Panc1 (cell line): ENCODE data around the gene ME2. TPM values are rescaled to one million over a fixed set of nuclear protein-coding genes. Genes with fewer than 3 reads are reported as not detected.

Source experiments
- ATAC-seq: fragments of 200-7000 bp; cut with Tn5 transposase; 2 replicates; pipeline ENCODE4 v1.9.1; 2020; ENCODE audit warnings: mild to moderate bottlenecking, moderate library complexity
- BruUV-seq: library from RNA; stranded (reverse); fragments of 400-500 nt; replicated peaks from 2 replicates; lab custom pipeline; 2021; lab: Mats Ljungman, UMichigan
- CTCF ChIA-PET: fragments of 300-600 bp; sonication (Branson Sonifier 250); formaldehyde crosslinking; loops from one replicate; lab custom pipeline; 2022; ENCODE audit warnings: antibody characterized with exemption; lab: Charles Lee
- POLR2A ChIA-PET: fragments of 300-600 bp; sonication (Branson Sonifier 250); formaldehyde crosslinking; loops from one replicate; lab custom pipeline; 2022; ENCODE audit warnings: antibody characterized with exemption; lab: Charles Lee
- DNase-seq: peaks from one replicate; pipeline ENCODE4 v3.0.0-alpha.2; 2010; ENCODE audit warnings: low read depth, low spot score
- H3K27ac ChIP-seq: 2 replicates; pipeline ENCODE4 v1.5.1; 2011; ENCODE audit warnings: mild to moderate bottlenecking, low read length, inconsistent platforms
- H3K27me3 ChIP-seq: fragments of 200-500 bp; sonication (Bioruptor generic); 2 replicates; pipeline ENCODE4 v1.6.0; 2014; ENCODE audit warnings: low read length, inconsistent platforms; ENCODE audit not compliant: control insufficient read depth, insufficient read depth
- H3K36me3 ChIP-seq: fragments of 200-500 bp; sonication (Bioruptor generic); 2 replicates; pipeline ENCODE4 v1.5.1; 2014; ENCODE audit warnings: inconsistent platforms, mild to moderate bottlenecking, low read length, moderate library complexity; ENCODE audit not compliant: control insufficient read depth, insufficient read depth
- H3K4me1 ChIP-seq: 2 replicates; pipeline ENCODE4 v1.5.1; 2011; ENCODE audit warnings: inconsistent platforms, mild to moderate bottlenecking, low read length, moderate library complexity; ENCODE audit not compliant: control insufficient read depth, insufficient read depth
- H3K4me3 ChIP-seq, 2 experiments: 2 replicates each; pipeline ENCODE4 v1.5.1; 2011 to 2012; ENCODE audit warnings: low read depth in 2 of 2, low read length in 2 of 2, mild to moderate bottlenecking in 2 of 2, inconsistent platforms in 1 of 2, moderate library complexity in 1 of 2
- H3K9me3 ChIP-seq: fragments of 200-500 bp; sonication (Bioruptor generic); 2 replicates; pipeline ENCODE4 v1.5.1; 2014; ENCODE audit warnings: low read depth, mild to moderate bottlenecking, inconsistent platforms, low read length, moderate library complexity; ENCODE audit not compliant: control insufficient read depth, insufficient read depth
- CTCF ChIP-seq: fragments of 450-650 bp; IDR thresholded peaks from 2 replicates; pipeline ENCODE4 v1.5.1; 2017; ENCODE audit warnings: mild to moderate bottlenecking
- POLR2AphosphoS5 ChIP-seq: IDR thresholded peaks from 2 replicates; pipeline ENCODE4 v1.6.1; 2012; ENCODE audit warnings: mild to moderate bottlenecking, low read depth, low read length, moderate library complexity
- REST ChIP-seq, 2 experiments: IDR thresholded peaks; 2 replicates each; pipeline ENCODE4 v1.6.1; 2011 to 2012; ENCODE audit warnings: low read depth in 2 of 2, control low read depth in 1 of 2, low read length in 1 of 2, mild to moderate bottlenecking in 1 of 2, moderate library complexity in 1 of 2; ENCODE audit not compliant: insufficient read depth in 1 of 2
- SIN3A ChIP-seq: IDR thresholded peaks from 2 replicates; pipeline ENCODE4 v1.6.1; 2012; ENCODE audit warnings: low read depth, mild to moderate bottlenecking, low read length, moderate library complexity, borderline replicate concordance; ENCODE audit not compliant: insufficient read depth
- TCF7L2 ChIP-seq: IDR thresholded peaks from 2 replicates; pipeline ENCODE4 v1.6.1; 2011; ENCODE audit warnings: mild to moderate bottlenecking, low read depth, low read length, inconsistent platforms
- in situ Hi-C: cut with HindIII; loops from 2 replicates; pipeline ENCODE4 v1.10.0; 2016; ENCODE audit warnings: low sequenced_read_pairs, low pct_unique_long_range_greater_than_20kb
- intact Hi-C: fragments of 100-400 bp; cut with micrococcal nuclease; formaldehyde crosslinking; loops from one replicate; pipeline ENCODE4 v1.10.0; 2022; ENCODE audit not compliant: unreplicated experiment
- total RNA-seq: library from RNA; stranded (reverse); gene quantifications from one replicate; pipeline ENCODE4 v1.2.1, GENCODE V29; 2021; ENCODE audit not compliant: unreplicated experiment

Gene ME2
- total RNA-seq, 1 experiment from 2014 or later = 38.2 TPM

DNA sequence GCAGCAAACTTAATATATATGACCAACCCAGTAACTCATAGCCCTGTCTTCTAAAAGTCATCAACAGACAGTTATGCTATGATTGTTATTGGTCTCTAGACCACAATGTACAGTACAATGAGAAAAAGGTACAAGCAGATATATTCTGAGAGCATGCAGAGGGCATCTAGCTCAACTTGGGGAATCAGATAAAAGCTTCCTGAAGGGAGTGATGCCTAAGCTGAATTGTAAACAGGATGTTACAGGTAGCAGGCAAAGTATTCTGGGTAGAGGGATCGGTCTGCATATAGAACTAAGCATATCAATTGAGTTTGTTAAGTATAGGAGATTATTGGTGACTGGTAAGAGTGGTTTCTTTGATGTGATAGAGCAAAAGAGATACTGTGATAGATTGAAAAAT is 30.3 kb downstream of the ME2 start:
- H3K9me3 ChIP-seq = no peaks in the 10 kb centered on the region
- no TSS peak for BruUV-seq
- intact Hi-C loops (no loop called here), in situ Hi-C loops (no loop called here)
- ChIA-PET POLR2A (no interaction called here), CTCF (interaction anchor here (0.6 kb wide), 1 partner anchor 27 kb away, joined by 3 read pairs; no protein-coding TSS in a partner anchor)
- DNase-seq (no peak), ATAC-seq (no peak)
- no peaks in the 10 kb centered on the region for H3K4me1 ChIP-seq
- H3K36me3 ChIP-seq = no peaks in the 10 kb centered on the region
- H3K4me3 ChIP-seq = no peak overlapping the region
- no peak for TF ChIP-seq SIN3A
- TF ChIP-seq TCF7L2 = no peak
- TF ChIP-seq CTCF = no peak
- no peak for TF ChIP-seq REST (IDR thresholded peaks at IDR 0.05; ENCODE audit: insufficient read depth in 1 of 2, low read depth in 2 of 2, low read length in 1 of 2)
- no peak for TF ChIP-seq POLR2AphosphoS5
- no peaks in the 10 kb centered on the region for H3K27me3 ChIP-seq
- H3K27ac ChIP-seq = no peak overlapping the region

DNA sequence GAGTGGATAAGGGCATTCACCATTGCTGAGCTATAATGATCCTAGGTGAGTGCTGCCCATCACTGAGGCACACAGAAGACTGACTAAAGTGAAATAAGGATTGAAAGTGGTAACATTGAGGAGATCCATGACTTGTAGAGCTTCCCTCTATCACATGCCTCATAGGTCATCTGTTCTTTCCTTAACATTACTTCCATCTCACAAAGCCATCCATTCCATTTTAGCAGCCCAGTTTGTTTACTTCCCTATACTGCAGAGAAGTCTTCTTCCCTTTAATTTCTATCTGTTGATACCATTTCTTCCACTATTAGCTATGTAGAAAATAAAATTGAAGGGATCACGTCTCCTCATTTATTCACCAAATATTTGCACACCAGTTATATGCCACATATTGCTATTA is 32.1 kb downstream of the ME2 start:
- Histone ChIP-seq H3K9me3 (no peaks in the 10 kb centered on the region), H3K4me1 (no peaks in the 10 kb centered on the region), H3K27ac (no peak overlapping the region), H3K36me3 (no peaks in the 10 kb centered on the region), H3K27me3 (no peaks in the 10 kb centered on the region), H3K4me3 (no peak overlapping the region)
- ChIA-PET CTCF (no interaction called here), POLR2A (no interaction called here)
- ATAC-seq (no peak), DNase-seq (no peak)
- intact Hi-C loops = no loop called here
- TF ChIP-seq CTCF = no peak
- in situ Hi-C loops = no loop called here
- BruUV-seq = no TSS peak

- POLR2A ChIA-PET = no interaction called here
- Histone ChIP-seq H3K9me3 (no peaks in the 10 kb centered on the region), H3K36me3 (peaks cover 2% of the 10 kb centered on the region; the same call in 1 of the 2 replicates), H3K4me1 (no peaks in the 10 kb centered on the region), H3K27ac (no peak overlapping the region), H3K27me3 (no peaks in the 10 kb centered on the region), H3K4me3 (no peak overlapping the region)
- no TSS peak for BruUV-seq
- in situ Hi-C loops (no loop called here), intact Hi-C loops (no loop called here)
- DNase-seq (no peak), ATAC-seq (no peak)
- CTCF ChIA-PET = no interaction called here
- TF ChIP-seq POLR2AphosphoS5 (no peak), REST (IDR thresholded peaks at IDR 0.05; ENCODE audit: insufficient read depth in 1 of 2, low read depth in 2 of 2, low read length in 1 of 2) (no peak), CTCF (no peak), TCF7L2 (no peak), SIN3A (no peak)
Measured at GRCh38 chr18:50917021-50917420, 38.1 kb downstream of the ME2 start.
